NT2/D1 (cell line): ENCODE measurements around the gene RNH1.

ENCODE experiments used
- DNase-seq: peaks from one replicate; pipeline ENCODE4 v3.0.0-alpha.2; 2011; ENCODE audit warnings: low read depth, low spot score
- H3K27me3 ChIP-seq: 2 replicates; pipeline ENCODE4 v1.6.0; 2011; ENCODE audit warnings: mild to moderate bottlenecking; ENCODE audit not compliant: insufficient read length, insufficient read depth
- H3K36me3 ChIP-seq: 2 replicates; pipeline ENCODE4 v1.6.1; 2011; ENCODE audit warnings: mild to moderate bottlenecking, low read length, mixed read lengths; ENCODE audit not compliant: insufficient read depth, insufficient read length
- H3K4me1 ChIP-seq: 2 replicates; pipeline ENCODE4 v1.5.1; 2011; ENCODE audit not compliant: insufficient read depth, insufficient read length
- H3K4me3 ChIP-seq: 2 replicates; pipeline ENCODE4 v1.5.1; 2011; ENCODE audit warnings: low read depth; ENCODE audit not compliant: insufficient read length
- H3K9ac ChIP-seq: 2 replicates; pipeline ENCODE4 v1.6.0; 2011; ENCODE audit warnings: low read depth; ENCODE audit not compliant: insufficient read length
- H3K9me3 ChIP-seq: 2 replicates; pipeline ENCODE4 v1.5.1; 2011; ENCODE audit warnings: mild to moderate bottlenecking, low read length; ENCODE audit not compliant: insufficient read depth
- SUZ12 ChIP-seq: IDR thresholded peaks from 2 replicates; pipeline ENCODE4 v1.6.1; 2011; ENCODE audit not compliant: insufficient read length, insufficient read depth; ENCODE audit errors: extremely low read depth
- YY1 ChIP-seq: IDR thresholded peaks from 2 replicates; pipeline ENCODE4 v1.6.1; 2011; ENCODE audit not compliant: insufficient read length, insufficient read depth
- ZNF274 ChIP-seq: IDR thresholded peaks from 2 replicates; pipeline ENCODE4 v1.6.1; 2011; ENCODE audit warnings: mild to moderate bottlenecking, low read depth, low read length

Gene RNH1

GRCh38 chr11:450809-451451, 56.1 kb downstream of the RNH1 start:
- peak; percentile 39 for DNase-seq
- TF ChIP-seq YY1 (no peak), ZNF274 (no peak), SUZ12 (no peak)
- peak overlapping the region; percentile 98 for H3K9ac ChIP-seq
- peak overlapping the region; percentile 98 for H3K4me3 ChIP-seq
- peaks cover 40% of the 10 kb centered on the region for H3K4me1 ChIP-seq
- H3K36me3 ChIP-seq: peaks cover 47% of the 10 kb centered on the region
- no peaks in the 10 kb centered on the region for H3K9me3 ChIP-seq
- H3K27me3 ChIP-seq: no peaks in the 10 kb centered on the region

GRCh38 chr11:449889-450808, 56.9 kb downstream of the RNH1 start, which contains the start of gene PTDSS2:
PTDSS2 (plus strand) TSS chr11:450279; CDS start chr11:450456, 177 bp downstream.
- Histone ChIP-seq H3K9me3 (no peaks in the 10 kb centered on the region), H3K4me1 (peaks cover 38% of the 10 kb centered on the region), H3K9ac (peak within 1 kb of the TSS; percentile 98), H3K4me3 (peak within 1 kb of the TSS; percentile 98), H3K27me3 (no peaks in the 10 kb centered on the region), H3K36me3 (peaks cover 40% of the 10 kb centered on the region)
- no peak for TF ChIP-seq SUZ12
- TF ChIP-seq ZNF274: no peak
- TF ChIP-seq YY1: no peak
- DNase-seq: peak; percentile 98

DNA sequence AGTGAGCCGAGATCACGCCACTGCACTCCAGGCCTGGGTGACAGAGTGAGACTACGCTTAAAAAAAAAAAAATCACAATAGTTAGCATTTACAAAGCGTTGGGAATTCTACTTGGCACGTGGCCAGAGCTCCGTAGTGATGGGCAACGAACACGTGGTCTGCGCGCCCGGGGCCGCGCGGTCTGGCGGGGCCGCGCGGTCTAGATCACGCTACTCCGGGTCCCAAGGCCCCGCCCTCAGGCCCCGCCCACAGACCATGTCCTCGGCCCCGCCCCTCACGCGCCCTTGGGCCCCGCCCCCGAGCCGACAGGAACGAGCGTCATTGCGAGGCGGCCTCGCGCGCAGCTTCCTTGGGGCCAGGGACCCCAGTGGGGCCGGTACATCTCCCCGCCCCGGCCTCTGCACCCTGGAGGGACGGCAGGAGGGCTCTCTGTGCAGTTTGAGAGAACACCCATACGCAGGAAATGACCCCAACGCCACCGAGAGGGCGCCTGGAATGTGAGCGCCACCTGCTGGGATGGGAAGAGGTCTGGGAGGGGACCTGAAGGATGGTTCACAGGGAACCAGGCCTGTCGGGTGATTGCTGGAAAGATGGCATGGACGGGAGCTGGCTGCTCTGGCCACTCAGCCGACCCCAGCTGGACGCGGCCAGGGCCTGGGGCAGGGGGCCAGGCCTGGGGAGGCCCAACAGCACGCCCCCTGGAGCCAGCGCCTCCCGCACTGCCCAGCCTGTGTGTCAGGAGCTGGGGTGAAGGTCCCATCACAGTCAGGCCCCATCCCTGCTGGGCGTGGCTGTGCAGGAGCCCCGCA, 58.9 kb downstream of the RNH1 start:
- Histone ChIP-seq H3K4me3 (peak overlapping the region; percentile 70), H3K4me1 (peaks cover 29% of the 10 kb centered on the region), H3K9me3 (no peaks in the 10 kb centered on the region), H3K27me3 (no peaks in the 10 kb centered on the region), H3K36me3 (peaks cover 20% of the 10 kb centered on the region), H3K9ac (peak overlapping the region; percentile 98)
- TF ChIP-seq ZNF274 (no peak), SUZ12 (no peak), YY1 (no peak)
- DNase-seq: peak; percentile 90

- no peak overlapping the region for H3K4me3 ChIP-seq
- no peak for DNase-seq
- peaks cover 27% of the 10 kb centered on the region for H3K4me1 ChIP-seq
- peak overlapping the region; percentile 44 for H3K9ac ChIP-seq
- TF ChIP-seq ZNF274 (no peak), YY1 (no peak), SUZ12 (no peak)
- H3K9me3 ChIP-seq: no peaks in the 10 kb centered on the region
- no peaks in the 10 kb centered on the region for H3K27me3 ChIP-seq
- H3K36me3 ChIP-seq: peaks cover 8% of the 10 kb centered on the region
Measured at GRCh38 chr11:446891-447290, 60.2 kb downstream of the RNH1 start.

- peak overlapping the region; percentile 44 for H3K9ac ChIP-seq
- peaks cover 19% of the 10 kb centered on the region for H3K4me1 ChIP-seq
- TF ChIP-seq YY1 (no peak), SUZ12 (no peak), ZNF274 (no peak)
- DNase-seq: no peak
- no peak overlapping the region for H3K4me3 ChIP-seq
- H3K9me3 ChIP-seq: no peaks in the 10 kb centered on the region
- no peaks in the 10 kb centered on the region for H3K36me3 ChIP-seq
- no peaks in the 10 kb centered on the region for H3K27me3 ChIP-seq
Measured at GRCh38 chr11:445765-446588, 61.1 kb downstream of the RNH1 start.
